Karpas-422 (cell line): ENCODE measurements around the gene SCAMP5. TPM values are rescaled to one million over a fixed set of nuclear protein-coding genes. Genes with fewer than 3 reads are reported as not detected.

ENCODE experiments used
- DNase-seq: peaks from one replicate; pipeline ENCODE4 v3.0.0-alpha.2; 2015
- H2AFZ ChIP-seq: fragments of 200-600 bp; sonication (generic); 2 replicates; pipeline ENCODE4 v1.6.1; 2014; ENCODE audit warnings: antibody characterized with exemption, low read length, mixed read lengths
- H3K27ac ChIP-seq: fragments of 200-600 bp; sonication (generic); 2 replicates; pipeline ENCODE4 v1.5.1; 2014; ENCODE audit warnings: mild to moderate bottlenecking, low read length, moderate library complexity
- H3K27me3 ChIP-seq: fragments of 200-600 bp; sonication (generic); 2 replicates; pipeline ENCODE4 v1.6.1; 2014; ENCODE audit warnings: low read length, mixed read lengths
- H3K36me3 ChIP-seq: fragments of 200-600 bp; sonication (generic); 2 replicates; pipeline ENCODE4 v1.6.1; 2014; ENCODE audit warnings: low read length, mixed read lengths; ENCODE audit not compliant: insufficient read depth
- H3K4me1 ChIP-seq: fragments of 200-600 bp; sonication (generic); 2 replicates; pipeline ENCODE4 v1.6.1; 2014; ENCODE audit warnings: mild to moderate bottlenecking, low read length, mixed read lengths
- H3K4me2 ChIP-seq: fragments of 200-600 bp; sonication (generic); 2 replicates; pipeline ENCODE4 v1.6.1; 2014; ENCODE audit warnings: low read length, low read depth, mild to moderate bottlenecking; ENCODE audit not compliant: poor library complexity, severe bottlenecking
- H3K4me3 ChIP-seq: fragments of 200-600 bp; sonication (generic); 2 replicates; pipeline ENCODE4 v1.5.1; 2014; ENCODE audit warnings: mild to moderate bottlenecking, antibody characterized with exemption, low read length, mixed read lengths
- H3K79me2 ChIP-seq: fragments of 200-600 bp; sonication (generic); 2 replicates; pipeline ENCODE4 v1.6.1; 2014; ENCODE audit warnings: mild to moderate bottlenecking, low read length, mixed read lengths
- H3K9ac ChIP-seq: fragments of 200-600 bp; sonication (generic); 2 replicates; pipeline ENCODE4 v1.6.0; 2014; ENCODE audit warnings: low read length
- H3K9me2 ChIP-seq: fragments of 200-600 bp; sonication (generic), shearing (Covaris generic); replicated peaks from 2 replicates; pipeline ENCODE4 v1.6.0; 2014; ENCODE audit warnings: mild to moderate bottlenecking, low read length, moderate library complexity; ENCODE audit not compliant: insufficient read depth
- H3K9me3 ChIP-seq: fragments of 300-700, 200-600 bp; sonication (generic); 2 replicates; pipeline ENCODE4 v1.6.1; 2014; ENCODE audit warnings: low read length, mixed read lengths
- H4K20me1 ChIP-seq: fragments of 200-600 bp; sonication (generic); 2 replicates; pipeline ENCODE4 v1.6.1; 2014; ENCODE audit warnings: mild to moderate bottlenecking, antibody characterized with exemption, low read length, low read depth; ENCODE audit not compliant: insufficient read depth
- total RNA-seq: library from RNA; depleted of rRNA; stranded (reverse); fragments of >200 nt; shearing (Covaris generic); gene quantifications from 2 replicates; pipeline ENCODE4 v1.2.3, GENCODE V29; 2014; ENCODE audit warnings: low replicate concordance

The SCAMP5 gene
- total RNA-seq, 1 experiment from 2014 or later = 54.0 TPM

DNA sequence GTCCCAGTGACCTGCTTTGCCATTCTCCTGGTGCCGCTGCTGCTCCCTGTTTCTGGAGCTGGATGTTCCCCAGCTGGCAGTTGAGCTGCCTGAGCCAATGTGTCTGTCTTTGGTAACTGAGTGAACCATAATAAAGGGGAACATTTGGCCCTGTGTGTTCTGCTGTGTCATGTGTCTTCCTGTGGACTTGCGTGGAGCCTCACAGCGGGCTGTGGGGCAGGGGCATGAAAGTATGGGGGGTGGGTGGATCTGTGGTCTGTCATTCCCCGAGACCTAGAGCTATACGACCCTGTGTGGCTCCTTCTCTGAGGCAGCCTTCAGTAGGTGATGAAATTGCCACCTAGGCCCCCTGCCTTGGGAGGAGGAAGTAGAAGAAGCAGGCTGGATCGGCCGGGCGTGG lies 26.0 kb downstream of the SCAMP5 start:
- no peak for DNase-seq
- Histone ChIP-seq H4K20me1 (peaks cover 6% of the 10 kb centered on the region; the same call in 1 of the 2 replicates), H2AFZ (no peak overlapping the region), H3K9me3 (no peaks in the 10 kb centered on the region), H3K27me3 (no peaks in the 10 kb centered on the region), H3K9ac (no peak overlapping the region), H3K4me1 (peaks cover 51% of the 10 kb centered on the region), H3K79me2 (no peaks in the 10 kb centered on the region), H3K27ac (peak overlapping the region; percentile 22; the same call in 1 of the 2 replicates), H3K4me3 (no peak overlapping the region), H3K9me2 (no peaks in the 10 kb centered on the region), H3K36me3 (peaks cover 15% of the 10 kb centered on the region), H3K4me2 (no peak overlapping the region)

DNA sequence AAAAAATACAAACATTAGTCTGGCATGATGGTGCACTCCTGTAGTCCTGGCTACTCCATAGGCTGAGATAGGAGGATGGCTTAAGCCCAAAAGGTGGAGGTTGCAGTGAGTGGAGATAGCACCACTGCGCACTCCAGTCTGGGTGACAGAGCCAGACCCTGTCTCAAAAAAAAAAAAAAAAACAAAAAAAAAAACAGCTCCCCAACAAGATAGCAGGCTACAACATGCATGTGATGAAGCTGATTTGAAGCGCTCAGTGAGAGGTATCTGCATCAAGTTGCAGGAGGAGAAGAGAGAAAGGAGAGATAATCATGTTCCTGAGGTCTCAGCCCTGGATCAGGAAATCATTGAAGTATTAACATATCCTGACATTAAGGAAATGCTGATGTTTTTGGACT lies 27.4 kb downstream of the SCAMP5 start:
- Histone ChIP-seq H3K36me3 (peaks cover 11% of the 10 kb centered on the region), H3K9me2 (no peaks in the 10 kb centered on the region), H3K27ac (peak overlapping the region; percentile 55), H3K4me3 (no peak overlapping the region), H3K9me3 (no peaks in the 10 kb centered on the region), H3K4me1 (peaks cover 61% of the 10 kb centered on the region), H4K20me1 (peaks cover 10% of the 10 kb centered on the region; the same call in 1 of the 2 replicates), H3K27me3 (no peaks in the 10 kb centered on the region), H3K9ac (peak overlapping the region; percentile 94; the same call in 1 of the 2 replicates), H2AFZ (no peak overlapping the region), H3K4me2 (peak overlapping the region; percentile 30), H3K79me2 (no peaks in the 10 kb centered on the region)
- peak; percentile 43 for DNase-seq

DNA sequence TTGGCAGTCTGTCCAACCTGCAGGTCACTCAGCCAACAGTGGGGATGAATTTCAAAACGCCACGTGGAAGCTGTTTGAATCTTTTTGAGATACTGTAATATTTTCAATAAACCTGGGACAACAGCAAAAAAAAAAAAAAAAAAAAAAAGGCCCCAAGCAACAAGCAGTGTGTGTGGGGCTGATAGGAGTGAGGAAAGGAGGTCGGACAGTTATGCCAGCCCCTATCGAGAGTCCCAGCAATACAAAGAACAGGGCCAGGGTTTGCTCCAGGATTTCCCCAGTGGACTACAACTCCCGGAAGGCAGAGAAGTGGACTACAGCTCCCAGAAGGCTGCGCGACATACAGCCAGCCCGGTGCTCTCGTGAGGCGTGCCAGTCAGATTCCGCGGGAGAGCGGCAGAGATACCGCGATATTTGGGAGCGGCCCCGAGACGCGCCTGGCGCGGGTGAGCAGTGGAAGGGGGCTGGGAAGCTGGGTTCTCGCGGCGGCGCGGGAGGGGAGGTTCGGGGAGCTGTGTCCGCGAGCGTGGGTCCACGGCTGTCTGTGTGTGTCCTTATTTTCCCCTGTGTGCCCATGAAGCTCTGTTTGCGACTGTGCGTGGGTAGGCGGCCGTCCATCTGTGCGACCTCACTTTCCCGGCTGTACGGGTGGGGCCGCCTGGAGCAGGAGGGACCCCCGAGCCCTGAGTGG lies 28.0 kb downstream of the SCAMP5 start, which contains the start of gene PPCDC:
Gene PPCDC, plus strand, starts transcription at position 410 of the 691 bp plus-strand sequence. CDS start 4,729 bp downstream, outside the sequence.
- Histone ChIP-seq H3K4me3 (peak within 1 kb of the TSS; percentile 80), H3K27ac (peak within 1 kb of the TSS; percentile 83), H3K36me3 (peaks cover 10% of the 10 kb centered on the region), H3K79me2 (no peaks in the 10 kb centered on the region), H3K27me3 (no peaks in the 10 kb centered on the region), H3K4me2 (peak within 1 kb of the TSS; percentile 80), H2AFZ (no peak within 1 kb of the TSS; the same call in 1 of the 2 replicates), H4K20me1 (peaks cover 10% of the 10 kb centered on the region; the same call in 1 of the 2 replicates), H3K9me2 (no peaks in the 10 kb centered on the region), H3K9me3 (no peaks in the 10 kb centered on the region), H3K4me1 (peaks cover 65% of the 10 kb centered on the region), H3K9ac (peak within 1 kb of the TSS; percentile 94)
- DNase-seq = peak; percentile 98

DNA sequence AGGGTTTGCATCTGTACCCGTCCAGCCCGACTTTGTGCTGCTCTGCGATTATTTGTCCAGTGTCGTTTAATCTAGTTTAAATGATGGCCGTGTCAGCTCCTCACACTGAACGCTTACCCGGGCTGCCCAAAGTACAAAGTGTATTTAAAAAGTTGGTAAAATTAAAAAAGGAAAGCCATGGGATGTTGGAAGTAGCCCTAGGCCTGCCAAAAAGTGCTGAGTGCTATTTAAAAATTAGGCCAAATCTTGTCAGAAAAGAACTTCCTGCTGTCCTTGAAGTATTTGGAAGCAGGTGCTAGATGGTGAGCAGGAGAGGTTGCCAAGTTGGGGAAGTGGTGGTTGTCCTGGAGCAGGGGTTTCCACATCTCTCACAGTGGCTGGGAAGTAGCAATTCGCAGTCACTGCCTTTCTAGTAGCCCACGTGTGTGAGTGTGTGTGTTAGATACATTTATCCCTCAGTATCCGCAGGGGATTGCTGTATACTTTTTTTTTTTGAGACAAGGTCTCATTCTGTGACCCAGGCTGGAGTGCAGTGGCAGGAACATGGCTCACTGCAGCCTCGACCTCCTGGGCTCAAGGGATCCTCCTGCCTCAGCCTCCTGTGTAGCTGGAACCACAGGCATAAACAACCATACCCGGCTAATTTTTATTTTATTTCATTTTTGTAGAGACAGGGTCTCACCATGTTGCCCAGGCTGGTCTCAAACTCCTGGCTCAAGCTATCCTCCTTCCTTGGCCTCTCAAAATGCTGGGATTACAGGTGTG lies 28.7 kb downstream of the SCAMP5 start:
- Histone ChIP-seq H3K4me3 (peak overlapping the region; percentile 80), H2AFZ (no peak overlapping the region; the same call in 1 of the 2 replicates), H3K27me3 (no peaks in the 10 kb centered on the region), H3K9me2 (no peaks in the 10 kb centered on the region), H4K20me1 (peaks cover 10% of the 10 kb centered on the region; the same call in 1 of the 2 replicates), H3K4me2 (peak overlapping the region; percentile 80), H3K36me3 (peaks cover 6% of the 10 kb centered on the region; the same call in 1 of the 2 replicates), H3K9ac (peak overlapping the region; percentile 94), H3K4me1 (peaks cover 65% of the 10 kb centered on the region), H3K79me2 (no peaks in the 10 kb centered on the region), H3K9me3 (no peaks in the 10 kb centered on the region), H3K27ac (peak overlapping the region; percentile 83)
- DNase-seq = peak; percentile 65

DNA sequence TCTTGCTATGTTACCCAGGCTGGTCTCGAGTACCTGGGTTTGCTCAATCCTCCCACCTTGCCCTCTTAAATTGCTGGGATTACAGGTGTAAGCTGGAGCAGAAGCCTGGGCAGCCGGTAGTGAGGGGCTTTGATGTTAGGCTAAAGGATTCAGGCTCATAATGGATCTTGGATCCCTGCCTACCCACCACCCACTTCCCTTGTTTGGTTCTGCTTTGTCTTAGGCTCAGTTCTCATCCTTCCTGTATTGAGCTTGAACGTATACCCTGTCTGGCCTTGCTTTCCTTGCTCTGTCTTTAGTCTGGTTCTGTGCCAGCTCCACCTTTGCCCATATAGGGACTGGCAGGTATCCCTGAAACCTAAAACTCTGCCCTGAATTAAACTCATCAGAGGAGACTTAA lies 29.7 kb downstream of the SCAMP5 start:
- no peak overlapping the region for H3K27ac ChIP-seq
- no peak overlapping the region for H3K4me3 ChIP-seq
- H2AFZ ChIP-seq = no peak overlapping the region
- H3K4me2 ChIP-seq = peak overlapping the region; percentile 80
- no peaks in the 10 kb centered on the region for H3K79me2 ChIP-seq
- no peak for DNase-seq
- peak overlapping the region; percentile 3; the same call in 1 of the 2 replicates for H3K9ac ChIP-seq
- no peaks in the 10 kb centered on the region for H3K9me3 ChIP-seq
- no peaks in the 10 kb centered on the region for H3K27me3 ChIP-seq
- no peaks in the 10 kb centered on the region for H3K9me2 ChIP-seq
- peaks cover 18% of the 10 kb centered on the region; the same call in 1 of the 2 replicates for H4K20me1 ChIP-seq
- H3K36me3 ChIP-seq = peaks cover 6% of the 10 kb centered on the region; the same call in 1 of the 2 replicates
- peaks cover 64% of the 10 kb centered on the region for H3K4me1 ChIP-seq

DNA sequence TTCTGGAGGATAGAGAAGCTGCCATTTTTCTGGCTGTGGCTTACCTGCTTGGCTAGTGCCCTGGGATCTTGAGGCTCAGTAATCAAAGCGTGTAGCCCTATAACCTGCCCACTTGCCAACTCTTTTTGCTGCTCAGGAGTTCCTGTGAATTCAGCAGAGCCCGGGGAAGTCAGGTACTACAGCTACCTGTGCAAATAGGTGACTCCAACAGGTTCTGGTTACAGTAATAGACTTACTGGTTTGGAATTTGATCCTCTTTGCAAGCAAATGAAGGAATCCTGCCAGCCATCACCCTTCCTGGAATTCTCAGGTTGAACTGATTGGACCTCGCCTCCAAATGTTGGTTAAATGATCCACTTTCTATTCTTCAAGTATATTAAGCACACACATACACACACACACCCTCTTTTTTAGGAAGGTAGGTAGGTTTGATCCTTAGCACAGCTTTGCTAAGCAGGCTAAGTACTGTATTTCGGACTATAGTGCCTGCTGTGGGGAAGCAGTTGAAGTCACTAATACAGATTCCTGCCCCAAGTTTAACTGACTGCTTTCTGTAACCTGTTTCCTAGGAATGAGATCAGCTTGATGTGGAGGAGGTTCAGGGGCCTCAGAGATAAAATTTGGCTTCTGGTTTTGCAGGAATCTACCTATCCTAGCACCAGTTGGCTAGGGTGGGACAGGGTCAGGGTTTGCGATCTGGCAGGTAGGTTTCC lies 30.3 kb downstream of the SCAMP5 start:
- no peak overlapping the region for H2AFZ ChIP-seq
- no peaks in the 10 kb centered on the region for H3K9me2 ChIP-seq
- no peak overlapping the region for H3K4me3 ChIP-seq
- H3K4me2 ChIP-seq = peak overlapping the region; percentile 80
- no peak overlapping the region for H3K27ac ChIP-seq
- no peaks in the 10 kb centered on the region for H3K9me3 ChIP-seq
- H3K27me3 ChIP-seq = no peaks in the 10 kb centered on the region
- peaks cover 22% of the 10 kb centered on the region; the same call in 1 of the 2 replicates for H4K20me1 ChIP-seq
- H3K79me2 ChIP-seq = no peaks in the 10 kb centered on the region
- H3K4me1 ChIP-seq = peaks cover 63% of the 10 kb centered on the region
- peaks cover 6% of the 10 kb centered on the region; the same call in 1 of the 2 replicates for H3K36me3 ChIP-seq
- DNase-seq = no peak
- H3K9ac ChIP-seq = peak overlapping the region; percentile 18; the same call in 1 of the 2 replicates

DNA sequence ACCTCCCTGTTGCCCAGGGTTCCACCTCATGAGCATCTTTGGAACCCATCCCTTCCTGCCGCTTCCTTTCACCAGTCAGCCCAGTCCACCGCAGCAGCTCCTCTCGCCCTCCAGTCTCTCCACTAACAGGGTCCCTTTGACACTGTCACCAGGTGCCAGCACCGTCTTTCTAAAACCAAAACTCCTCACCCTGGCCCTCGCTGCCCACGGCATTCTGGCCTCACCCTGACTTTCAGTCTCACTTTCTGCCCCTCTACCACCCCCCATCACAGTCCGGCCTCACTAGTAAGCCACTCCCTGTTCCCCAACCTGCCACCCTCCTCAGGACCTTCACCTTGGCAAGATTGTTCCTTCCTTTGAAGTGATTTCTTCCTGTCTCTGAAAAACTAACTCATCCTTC lies 32.2 kb downstream of the SCAMP5 start:
- Histone ChIP-seq H2AFZ (no peak overlapping the region), H3K36me3 (peaks cover 6% of the 10 kb centered on the region; the same call in 1 of the 2 replicates), H3K9me2 (no peaks in the 10 kb centered on the region), H3K4me3 (no peak overlapping the region), H3K79me2 (no peaks in the 10 kb centered on the region), H3K4me1 (peaks cover 63% of the 10 kb centered on the region), H4K20me1 (peaks cover 22% of the 10 kb centered on the region; the same call in 1 of the 2 replicates), H3K9ac (0 out of 2 replicates have a peak overlapping the region, but pooled peaks have one; percentile 4), H3K9me3 (no peaks in the 10 kb centered on the region), H3K27me3 (no peaks in the 10 kb centered on the region), H3K4me2 (no peak overlapping the region), H3K27ac (no peak overlapping the region)
- DNase-seq = no peak
